ENCODE results near the gene UTP14A.

UTP14A gene

GRCh38 chrX:129953881-129954280, 47.9 kb downstream of the UTP14A start:
- no peak for DNase-seq

- DNase-seq = no peak
These were observed 48.8 kb downstream of the UTP14A start for GRCh38 chrX:129954804-129955203.

- no peak for DNase-seq
These were observed 49.7 kb downstream of the UTP14A start for GRCh38 chrX:129955682-129956081.

GRCh38 chrX:129956145-129956544, 50.2 kb downstream of the UTP14A start:
- DNase-seq = no peak

GRCh38 chrX:129956765-129957164, 50.8 kb downstream of the UTP14A start:
- DNase-seq = no peak

- no peak for DNase-seq
These were observed 51.5 kb downstream of the UTP14A start for GRCh38 chrX:129957241-129958082.

GRCh38 chrX:129958083-129958465, 52.1 kb downstream of the UTP14A start:
- no peak for DNase-seq

- DNase-seq = no peak
These were observed 53.0 kb downstream of the UTP14A start for GRCh38 chrX:129958814-129959492.

GRCh38 chrX:129959493-129959832, 53.5 kb downstream of the UTP14A start:
- DNase-seq = no peak

- DNase-seq = peak; percentile 23 to 39
These were observed 55.5 kb downstream of the UTP14A start for GRCh38 chrX:129961180-129962083.

- DNase-seq = no peak
These were observed 57.8 kb downstream of the UTP14A start for GRCh38 chrX:129963729-129964128.

- no peak for DNase-seq
These were observed 59.2 kb downstream of the UTP14A start for GRCh38 chrX:129965166-129965565.

- DNase-seq = no peak
These were observed 63.0 kb downstream of the UTP14A start for GRCh38 chrX:129968968-129969367.

- no peak for DNase-seq
These were observed 70.5 kb downstream of the UTP14A start for GRCh38 chrX:129976441-129976840.

All from NCI-H2081 (cell line).